Measurements from ENCODE around the gene MGME1. TPM values are rescaled to one million over a fixed set of nuclear protein-coding genes. Genes with fewer than 3 reads are reported as not detected.

Gene MGME1
- total and polyA plus RNA-seq, 2 of the 13 experiments (the other 11 are each of a cell fraction or from before 2014, with no cell fraction given), result 36.7 to 66.6 TPM

DNA sequence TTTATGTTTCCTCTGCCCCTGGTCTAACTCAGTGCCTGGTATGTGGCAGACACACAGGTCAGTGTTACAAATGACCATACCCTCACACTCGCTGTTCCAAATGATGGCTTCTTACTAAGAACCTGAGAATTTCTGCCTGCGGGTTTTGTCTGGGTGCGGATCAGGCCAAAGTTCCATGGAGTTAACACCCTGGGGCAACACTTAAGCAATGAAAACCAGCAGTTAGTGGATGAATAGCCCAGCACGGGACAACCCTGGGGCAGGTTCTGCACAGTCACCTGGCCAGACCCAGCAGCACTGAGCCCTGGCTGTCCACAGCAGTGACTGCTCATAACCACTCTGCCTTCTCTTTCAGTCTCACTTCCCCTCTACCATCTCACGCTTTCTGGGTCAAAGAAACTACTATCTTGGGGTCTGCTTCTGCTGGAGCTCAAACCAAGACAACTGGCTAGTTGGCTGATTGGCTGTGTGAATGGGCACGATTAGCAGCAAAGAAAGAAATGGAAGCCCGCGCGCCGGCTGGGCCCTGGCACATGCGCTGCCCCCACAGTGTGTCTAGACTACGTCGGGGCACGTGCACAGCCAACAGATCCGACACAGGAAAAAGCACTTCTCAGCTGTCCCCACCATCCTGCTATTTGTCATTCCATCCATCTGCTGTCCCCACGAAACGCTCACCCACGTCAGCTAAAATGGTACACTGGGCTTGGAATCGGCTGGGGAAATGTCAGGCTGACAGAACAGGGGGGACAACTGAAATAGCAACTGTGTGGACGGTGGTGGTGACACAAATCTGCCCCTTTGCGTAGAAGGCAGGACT is 36.6 kb downstream of the MGME1 start (continued):
- TF ChIP-seq SIN3B (IDR thresholded peaks at IDR 0.05; ENCODE audit: low read length) (no peak), ZNF747 (CRISPR knock-in tag; IDR thresholded peaks at IDR 0.05; ENCODE audit: borderline replicate concordance) (peak; percentile 11; the same call in 1 of the 2 replicates), TBX2 (CRISPR knock-in tag; IDR thresholded peaks at IDR 0.05; ENCODE audit: borderline replicate concordance) (peak; percentile 10; the same call in 1 of the 2 replicates), ZNF619 (CRISPR knock-in tag; IDR thresholded peaks at IDR 0.05) (peak; percentile 41; the same call in 1 of the 2 replicates), CBX1 (IDR thresholded peaks at IDR 0.05; ENCODE audit: low read depth) (no peak), FIP1L1 (IDR thresholded peaks at IDR 0.05; ENCODE audit: borderline replicate concordance, insufficient read depth, low read depth, low read length) (no peak), ZNF263 (CRISPR knock-in tag; IDR thresholded peaks at IDR 0.05) (0 out of 2 replicates have a peak, but pooled peaks have one; percentile 34), NONO (IDR thresholded peaks at IDR 0.05) (no peak), NONO (CRISPR knock-in tag; conservative IDR thresholded peaks at IDR 0.05) (peak; percentile 57), ZFP90 (CRISPR knock-in tag; IDR thresholded peaks at IDR 0.05; ENCODE audit: borderline replicate concordance) (0 out of 2 replicates have a peak, but pooled peaks have one; percentile 6), XRCC5 (optimal IDR thresholded peaks at IDR 0.05; ENCODE audit: low read length) (peak; percentile 40), ZNF136 (CRISPR knock-in tag; IDR thresholded peaks at IDR 0.05; ENCODE audit: low read depth) (0 out of 2 replicates have a peak, but pooled peaks have one; percentile 69), RXRA (CRISPR knock-in tag; IDR thresholded peaks at IDR 0.05) (no peak)
- TF ChIP-seq, protein P1, sequence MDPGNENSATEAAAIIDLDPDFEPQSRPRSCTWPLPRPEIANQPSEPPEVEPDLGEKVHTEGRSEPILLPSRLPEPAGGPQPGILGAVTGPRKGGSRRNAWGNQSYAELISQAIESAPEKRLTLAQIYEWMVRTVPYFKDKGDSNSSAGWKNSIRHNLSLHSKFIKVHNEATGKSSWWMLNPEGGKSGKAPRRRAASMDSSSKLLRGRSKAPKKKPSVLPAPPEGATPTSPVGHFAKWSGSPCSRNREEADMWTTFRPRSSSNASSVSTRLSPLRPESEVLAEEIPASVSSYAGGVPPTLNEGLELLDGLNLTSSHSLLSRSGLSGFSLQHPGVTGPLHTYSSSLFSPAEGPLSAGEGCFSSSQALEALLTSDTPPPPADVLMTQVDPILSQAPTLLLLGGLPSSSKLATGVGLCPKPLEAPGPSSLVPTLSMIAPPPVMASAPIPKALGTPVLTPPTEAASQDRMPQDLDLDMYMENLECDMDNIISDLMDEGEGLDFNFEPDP (CRISPR knock-in tag; conservative IDR thresholded peaks at IDR 0.05), result 0 out of 2 replicates have a peak, but pooled peaks have one; percentile 20
- TF ChIP-seq, protein P2, sequence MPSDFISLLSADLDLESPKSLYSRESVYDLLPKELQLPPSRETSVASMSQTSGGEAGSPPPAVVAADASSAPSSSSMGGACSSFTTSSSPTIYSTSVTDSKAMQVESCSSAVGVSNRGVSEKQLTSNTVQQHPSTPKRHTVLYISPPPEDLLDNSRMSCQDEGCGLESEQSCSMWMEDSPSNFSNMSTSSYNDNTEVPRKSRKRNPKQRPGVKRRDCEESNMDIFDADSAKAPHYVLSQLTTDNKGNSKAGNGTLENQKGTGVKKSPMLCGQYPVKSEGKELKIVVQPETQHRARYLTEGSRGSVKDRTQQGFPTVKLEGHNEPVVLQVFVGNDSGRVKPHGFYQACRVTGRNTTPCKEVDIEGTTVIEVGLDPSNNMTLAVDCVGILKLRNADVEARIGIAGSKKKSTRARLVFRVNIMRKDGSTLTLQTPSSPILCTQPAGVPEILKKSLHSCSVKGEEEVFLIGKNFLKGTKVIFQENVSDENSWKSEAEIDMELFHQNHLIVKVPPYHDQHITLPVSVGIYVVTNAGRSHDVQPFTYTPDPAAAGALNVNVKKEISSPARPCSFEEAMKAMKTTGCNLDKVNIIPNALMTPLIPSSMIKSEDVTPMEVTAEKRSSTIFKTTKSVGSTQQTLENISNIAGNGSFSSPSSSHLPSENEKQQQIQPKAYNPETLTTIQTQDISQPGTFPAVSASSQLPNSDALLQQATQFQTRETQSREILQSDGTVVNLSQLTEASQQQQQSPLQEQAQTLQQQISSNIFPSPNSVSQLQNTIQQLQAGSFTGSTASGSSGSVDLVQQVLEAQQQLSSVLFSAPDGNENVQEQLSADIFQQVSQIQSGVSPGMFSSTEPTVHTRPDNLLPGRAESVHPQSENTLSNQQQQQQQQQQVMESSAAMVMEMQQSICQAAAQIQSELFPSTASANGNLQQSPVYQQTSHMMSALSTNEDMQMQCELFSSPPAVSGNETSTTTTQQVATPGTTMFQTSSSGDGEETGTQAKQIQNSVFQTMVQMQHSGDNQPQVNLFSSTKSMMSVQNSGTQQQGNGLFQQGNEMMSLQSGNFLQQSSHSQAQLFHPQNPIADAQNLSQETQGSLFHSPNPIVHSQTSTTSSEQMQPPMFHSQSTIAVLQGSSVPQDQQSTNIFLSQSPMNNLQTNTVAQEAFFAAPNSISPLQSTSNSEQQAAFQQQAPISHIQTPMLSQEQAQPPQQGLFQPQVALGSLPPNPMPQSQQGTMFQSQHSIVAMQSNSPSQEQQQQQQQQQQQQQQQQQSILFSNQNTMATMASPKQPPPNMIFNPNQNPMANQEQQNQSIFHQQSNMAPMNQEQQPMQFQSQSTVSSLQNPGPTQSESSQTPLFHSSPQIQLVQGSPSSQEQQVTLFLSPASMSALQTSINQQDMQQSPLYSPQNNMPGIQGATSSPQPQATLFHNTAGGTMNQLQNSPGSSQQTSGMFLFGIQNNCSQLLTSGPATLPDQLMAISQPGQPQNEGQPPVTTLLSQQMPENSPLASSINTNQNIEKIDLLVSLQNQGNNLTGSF (CRISPR knock-in tag; IDR thresholded peaks at IDR 0.05), result 0 out of 2 replicates have a peak, but pooled peaks have one; percentile 16
- TF ChIP-seq, protein P3, sequence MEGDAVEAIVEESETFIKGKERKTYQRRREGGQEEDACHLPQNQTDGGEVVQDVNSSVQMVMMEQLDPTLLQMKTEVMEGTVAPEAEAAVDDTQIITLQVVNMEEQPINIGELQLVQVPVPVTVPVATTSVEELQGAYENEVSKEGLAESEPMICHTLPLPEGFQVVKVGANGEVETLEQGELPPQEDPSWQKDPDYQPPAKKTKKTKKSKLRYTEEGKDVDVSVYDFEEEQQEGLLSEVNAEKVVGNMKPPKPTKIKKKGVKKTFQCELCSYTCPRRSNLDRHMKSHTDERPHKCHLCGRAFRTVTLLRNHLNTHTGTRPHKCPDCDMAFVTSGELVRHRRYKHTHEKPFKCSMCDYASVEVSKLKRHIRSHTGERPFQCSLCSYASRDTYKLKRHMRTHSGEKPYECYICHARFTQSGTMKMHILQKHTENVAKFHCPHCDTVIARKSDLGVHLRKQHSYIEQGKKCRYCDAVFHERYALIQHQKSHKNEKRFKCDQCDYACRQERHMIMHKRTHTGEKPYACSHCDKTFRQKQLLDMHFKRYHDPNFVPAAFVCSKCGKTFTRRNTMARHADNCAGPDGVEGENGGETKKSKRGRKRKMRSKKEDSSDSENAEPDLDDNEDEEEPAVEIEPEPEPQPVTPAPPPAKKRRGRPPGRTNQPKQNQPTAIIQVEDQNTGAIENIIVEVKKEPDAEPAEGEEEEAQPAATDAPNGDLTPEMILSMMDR (CRISPR knock-in tag; IDR thresholded peaks at IDR 0.05), result no peak
- TF ChIP-seq, protein P4, sequence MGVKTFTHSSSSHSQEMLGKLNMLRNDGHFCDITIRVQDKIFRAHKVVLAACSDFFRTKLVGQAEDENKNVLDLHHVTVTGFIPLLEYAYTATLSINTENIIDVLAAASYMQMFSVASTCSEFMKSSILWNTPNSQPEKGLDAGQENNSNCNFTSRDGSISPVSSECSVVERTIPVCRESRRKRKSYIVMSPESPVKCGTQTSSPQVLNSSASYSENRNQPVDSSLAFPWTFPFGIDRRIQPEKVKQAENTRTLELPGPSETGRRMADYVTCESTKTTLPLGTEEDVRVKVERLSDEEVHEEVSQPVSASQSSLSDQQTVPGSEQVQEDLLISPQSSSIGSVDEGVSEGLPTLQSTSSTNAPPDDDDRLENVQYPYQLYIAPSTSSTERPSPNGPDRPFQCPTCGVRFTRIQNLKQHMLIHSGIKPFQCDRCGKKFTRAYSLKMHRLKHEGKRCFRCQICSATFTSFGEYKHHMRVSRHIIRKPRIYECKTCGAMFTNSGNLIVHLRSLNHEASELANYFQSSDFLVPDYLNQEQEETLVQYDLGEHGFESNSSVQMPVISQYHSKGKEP (CRISPR knock-in tag; IDR thresholded peaks at IDR 0.05), result no peak

All from HepG2 (cell line).